H1 (cell line): ENCODE data around the gene RNF144A. TPM values are rescaled to one million over a fixed set of nuclear protein-coding genes. Genes with fewer than 3 reads are reported as not detected.

ENCODE experiments used
- CTCF ChIA-PET: fragments of 300-600 bp; sonication (Branson Sonifier 250); formaldehyde crosslinking; loops from one replicate; lab custom pipeline; 2021; ENCODE audit not compliant: partially characterized antibody; lab: Charles Lee
- POLR2A ChIA-PET: fragments of 300-600 bp; sonication (Branson Sonifier 250); formaldehyde crosslinking; loops from one replicate; lab custom pipeline; 2021; ENCODE audit warnings: inconsistent platforms; ENCODE audit not compliant: partially characterized antibody; lab: Charles Lee
- DNase-seq, 2 experiments: peaks; one replicate each; pipeline versions ENCODE4 v3.0.0 to v3.0.0-alpha.2; 2010 to 2022; ENCODE audit warnings: low spot score in 2 of 2, low read depth in 1 of 2, mixed read lengths in 1 of 2
- FAIRE-seq: peaks from 2 replicates; lab custom pipeline; 2011; peaks lifted over from hg19 to GRCh38; lab: Jason Lieb, UNC
- H2AFZ ChIP-seq: 2 replicates; pipeline ENCODE4 v1.8.1; 2012; ENCODE audit warnings: low read length, inconsistent platforms
- H2AK5ac ChIP-seq: 2 replicates; pipeline ENCODE4 v1.6.1; 2013; ENCODE audit warnings: low read depth, low read length
- H2BK120ac ChIP-seq: replicated peaks from 2 replicates; pipeline ENCODE3; 2013; ENCODE audit warnings: low read depth, low read length, inconsistent platforms
- H2BK12ac ChIP-seq: 2 replicates; pipeline ENCODE4 v1.6.1; 2013; ENCODE audit warnings: low read depth, low read length
- H2BK15ac ChIP-seq: 2 replicates; pipeline ENCODE4 v1.6.1; 2013; ENCODE audit warnings: low read length
- H2BK20ac ChIP-seq: 2 replicates; pipeline ENCODE4 v1.6.1; 2013; ENCODE audit warnings: low read length
- H2BK5ac ChIP-seq: 2 replicates; pipeline ENCODE4 v1.6.1; 2013; ENCODE audit warnings: low read depth, low read length
- H3K14ac ChIP-seq: 2 replicates; pipeline ENCODE4 v1.6.1; 2013; ENCODE audit warnings: inconsistent platforms; ENCODE audit not compliant: insufficient read length
- H3K18ac ChIP-seq: 2 replicates; pipeline ENCODE4 v1.6.1; 2013; ENCODE audit warnings: low read length; ENCODE audit errors: extremely low read depth
- H3K23ac ChIP-seq: 2 replicates; pipeline ENCODE4 v1.6.1; 2013; ENCODE audit warnings: inconsistent platforms; ENCODE audit not compliant: insufficient read length
- H3K23me2 ChIP-seq: 2 replicates; pipeline ENCODE4 v1.6.1; 2013; ENCODE audit warnings: low read depth, low read length
- H3K27ac ChIP-seq: 2 replicates; pipeline ENCODE4 v1.6.1; 2011; ENCODE audit warnings: low read depth, low read length, inconsistent platforms
- H3K27me3 ChIP-seq, 4 experiments: replicated peaks in 1 of 4; 1 replicate in 1 of 4; 2 replicates in 3 of 4; pipeline versions ENCODE4 v1.6.1 to v1.8.1; 2011 to 2013; ENCODE audit warnings: low read length in 3 of 4, mild to moderate bottlenecking in 3 of 4, inconsistent platforms in 2 of 4, mixed read lengths in 2 of 4, moderate library complexity in 1 of 4; ENCODE audit not compliant: control insufficient read depth in 3 of 4, insufficient read depth in 3 of 4; ENCODE audit errors: extremely low read depth in 1 of 4
- H3K36me3 ChIP-seq, 4 experiments: 2 replicates each; pipeline versions ENCODE4 v1.6.1 to v1.8.1; 2011 to 2013; ENCODE audit warnings: mild to moderate bottlenecking in 4 of 4, low read length in 3 of 4, moderate library complexity in 2 of 4, control low read depth in 1 of 4, inconsistent platforms in 1 of 4; ENCODE audit not compliant: insufficient read depth in 4 of 4, control insufficient read depth in 2 of 4
- H3K4ac ChIP-seq: replicated peaks from 2 replicates; pipeline ENCODE3; 2013; ENCODE audit warnings: low read length, low read depth, mixed read lengths, inconsistent platforms; ENCODE audit not compliant: insufficient read length
- H3K4me1 ChIP-seq, 4 experiments: replicated peaks in 1 of 4; 1 replicate in 1 of 4; 2 replicates in 3 of 4; pipeline versions ENCODE4 v1.6.1 to v1.8.1; 2011 to 2013; ENCODE audit warnings: low read length in 3 of 4, inconsistent platforms in 2 of 4, mixed read lengths in 1 of 4; ENCODE audit not compliant: insufficient read depth in 4 of 4, control insufficient read depth in 3 of 4
- H3K4me2 ChIP-seq, 2 experiments: 2 replicates each; pipeline versions ENCODE4 v1.6.1 to v1.8.1; 2011 to 2013; ENCODE audit warnings: low read depth in 2 of 2, low read length in 2 of 2, control low read depth in 1 of 2, inconsistent platforms in 1 of 2, mild to moderate bottlenecking in 1 of 2; ENCODE audit not compliant: insufficient read depth in 1 of 2
- H3K4me3 ChIP-seq, 4 experiments: fragments of 200-600, 300-600 bp in 1 of 4; sonication (generic), shearing (Covaris generic), sonication (Bioruptor Twin) in 1 of 4; 2 replicates each; pipeline versions ENCODE4 v1.5.1 to v1.8.1; 2011 to 2016; ENCODE audit warnings: low read length in 4 of 4, low read depth in 3 of 4, control low read depth in 2 of 4, inconsistent platforms in 2 of 4, mild to moderate bottlenecking in 2 of 4, mixed read lengths in 1 of 4, moderate library complexity in 1 of 4; ENCODE audit not compliant: insufficient read depth in 2 of 4; ENCODE audit errors: extremely low read depth in 1 of 4
- H3K56ac ChIP-seq: replicated peaks from 2 replicates; pipeline ENCODE3; 2013; ENCODE audit warnings: low read depth, mild to moderate bottlenecking, mixed read lengths, low read length, inconsistent platforms; ENCODE audit not compliant: insufficient read length
- H3K79me1 ChIP-seq: 2 replicates; pipeline ENCODE4 v1.6.1; 2013; ENCODE audit warnings: low read depth, low read length, control low read depth
- H3K79me2 ChIP-seq, 2 experiments: 2 replicates each; pipeline versions ENCODE4 v1.6.1 to v1.8.1; 2012 to 2013; ENCODE audit warnings: low read length in 2 of 2, mild to moderate bottlenecking in 2 of 2, inconsistent platforms in 1 of 2; ENCODE audit not compliant: insufficient read depth in 2 of 2, control insufficient read depth in 1 of 2
- H3K9ac ChIP-seq, 4 experiments: replicated peaks in 1 of 4; 1 replicate in 1 of 4; 2 replicates in 3 of 4; pipeline versions ENCODE4 v1.6.1 to v1.8.1; 2011 to 2013; ENCODE audit warnings: low read depth in 3 of 4, low read length in 3 of 4, control low read depth in 2 of 4, mild to moderate bottlenecking in 2 of 4, moderate library complexity in 2 of 4, inconsistent platforms in 1 of 4; ENCODE audit errors: extremely low read depth in 1 of 4
- H3K9me3 ChIP-seq, 2 experiments: 2 replicates each; pipeline versions ENCODE4 v1.6.1 to v1.8.1; 2012 to 2013; ENCODE audit warnings: mild to moderate bottlenecking in 2 of 2, moderate library complexity in 2 of 2, control low read depth in 1 of 2, inconsistent platforms in 1 of 2, low read depth in 1 of 2, low read length in 1 of 2, mixed read lengths in 1 of 2; ENCODE audit not compliant: insufficient read depth in 2 of 2
- H4K20me1 ChIP-seq, 2 experiments: replicated peaks in 1 of 2; 2 replicates each; pipeline versions ENCODE3 to v1.8.1; 2011 to 2013; ENCODE audit warnings: inconsistent platforms in 2 of 2, low read length in 2 of 2, mild to moderate bottlenecking in 1 of 2; ENCODE audit not compliant: insufficient read depth in 2 of 2, control insufficient read depth in 1 of 2
- H4K5ac ChIP-seq: 2 replicates; pipeline ENCODE4 v1.6.1; 2013; ENCODE audit warnings: low read length, low read depth, mixed read lengths, inconsistent platforms; ENCODE audit not compliant: insufficient read length
- H4K8ac ChIP-seq: 2 replicates; pipeline ENCODE4 v1.8.0; 2013; ENCODE audit warnings: mild to moderate bottlenecking, moderate library complexity, low read length, inconsistent platforms; ENCODE audit not compliant: insufficient read depth; ENCODE audit errors: extremely low read depth
- H4K91ac ChIP-seq: replicated peaks from 2 replicates; pipeline ENCODE3; 2013; ENCODE audit warnings: low read length, mixed read lengths, inconsistent platforms; ENCODE audit not compliant: insufficient read length
- BRCA1 ChIP-seq: IDR thresholded peaks from 2 replicates; pipeline ENCODE4 v1.6.1; 2012; ENCODE audit warnings: low read depth, low read length, improper control_type of control experiment
- CBX5 ChIP-seq: fragments of 300-800, 300-1000 bp; sonication (generic); IDR thresholded peaks from 2 replicates; pipeline ENCODE4 v1.7.1; 2016; ENCODE audit warnings: antibody characterized with exemption, low read length, low read depth
- CBX8 ChIP-seq: fragments of 300-800, 300-1000 bp; sonication (generic); IDR thresholded peaks from 2 replicates; pipeline ENCODE4 v1.7.1; 2016; ENCODE audit warnings: low read depth, low read length, borderline replicate concordance
- CEBPB ChIP-seq: IDR thresholded peaks from 2 replicates; pipeline ENCODE4 v1.6.1; 2012; ENCODE audit warnings: low read depth, low read length
- CREB1 ChIP-seq: IDR thresholded peaks from 2 replicates; pipeline ENCODE4 v1.6.1; 2012; ENCODE audit warnings: inconsistent platforms
- EZH2 ChIP-seq: fragments of 200-600 bp; sonication (generic); IDR thresholded peaks from 2 replicates; pipeline ENCODE4 v1.7.1; 2012; ENCODE audit warnings: low read depth, mild to moderate bottlenecking, moderate library complexity, low read length, inconsistent platforms; ENCODE audit not compliant: severe bottlenecking
- FOSL1 ChIP-seq: IDR thresholded peaks from 2 replicates; pipeline ENCODE4 v1.6.1; 2011; ENCODE audit warnings: mild to moderate bottlenecking, low read depth, low read length, moderate library complexity; ENCODE audit not compliant: insufficient read depth
- GABPA ChIP-seq: IDR thresholded peaks from 2 replicates; pipeline ENCODE4 v1.6.1; 2011; ENCODE audit warnings: mild to moderate bottlenecking, low read length, moderate library complexity, borderline replicate concordance; ENCODE audit not compliant: insufficient read depth
- KDM5A ChIP-seq: fragments of 200-600 bp; IDR thresholded peaks from 2 replicates; pipeline ENCODE4 v1.7.1; 2012; ENCODE audit warnings: mild to moderate bottlenecking, low read length, inconsistent platforms, mixed read lengths
- POU5F1 ChIP-seq: IDR thresholded peaks from 2 replicates; pipeline ENCODE4 v1.6.1; 2011; ENCODE audit warnings: low read depth, mild to moderate bottlenecking, low read length, moderate library complexity
- RFX5 ChIP-seq: IDR thresholded peaks from 2 replicates; pipeline ENCODE4 v1.6.1; 2011; ENCODE audit warnings: low read depth, low read length, improper control_type of control experiment, borderline replicate concordance
- SIN3A ChIP-seq, 2 experiments: IDR thresholded peaks in 1 of 2; conservative IDR thresholded peaks in 1 of 2; 2 replicates each; pipeline ENCODE4 v1.6.1; 2011 to 2012; ENCODE audit warnings: low read length in 2 of 2, improper control_type of control experiment in 1 of 2, low read depth in 1 of 2, mild to moderate bottlenecking in 1 of 2
- SP1 ChIP-seq: IDR thresholded peaks from 2 replicates; pipeline ENCODE4 v1.6.1; 2011; ENCODE audit warnings: low read depth, low read length
- SP2 ChIP-seq: IDR thresholded peaks from 2 replicates; pipeline ENCODE4 v1.6.1; 2012; ENCODE audit warnings: mild to moderate bottlenecking, low read length, inconsistent platforms
- TBP ChIP-seq: IDR thresholded peaks from 2 replicates; pipeline ENCODE4 v1.6.1; 2011; ENCODE audit warnings: low read depth, low read length, improper control_type of control experiment
- TCF12 ChIP-seq: IDR thresholded peaks from 2 replicates; pipeline ENCODE4 v1.6.1; 2011; ENCODE audit warnings: low read depth, mild to moderate bottlenecking, low read length
- WGBS, 2 experiments: shearing (Covaris generic) in 1 of 2; methylation state at CpG; one replicate each; pipeline versions ENCODE4 v1.1.6 to v1.1.7; 2013 to 2015; ENCODE audit warnings: low lambda C conversion rate in 2 of 2, mixed read lengths in 2 of 2, inconsistent platforms in 1 of 2, low coverage in 1 of 2, missing lambda C conversion rate in 1 of 2; ENCODE audit not compliant: insufficient replicate concordance in 2 of 2, insufficient coverage in 1 of 2, insufficient read length in 1 of 2; ENCODE audit errors: extremely low coverage in 1 of 2, missing lambda C conversion rate in 1 of 2; 5-methylcytosine and 5-hydroxymethylcytosine counted together
- polyA plus RNA-seq, 7 experiments: library from polyadenylated mRNA; depleted of rRNA in 3 of 7; stranded (reverse) in 5 of 7; unstranded in 2 of 7; fragments of >200 nt in 5 of 7; fragments of 200-250 nt in 2 of 7; gene quantifications; 1 replicate in 5 of 7; 2 replicates in 1 of 7; 4 replicates in 1 of 7; pipeline versions ENCODE4 v1.2.1 to v1.2.3, GENCODE V29; 2011 to 2013; ENCODE audit warnings: missing spikeins in 2 of 7, mixed read lengths in 2 of 7
- total RNA-seq: library from RNA; stranded (reverse); fragmentation: NEBNext Ultra II Directional; extraction: Animal tissue kit (Norgen Biotek cat#: 25700); gene quantifications from 2 replicates; pipeline ENCODE4 v1.2.1, GENCODE V29; 2021

The RNF144A gene
- total and polyA plus RNA-seq, 2 of the 8 experiments (the other 6 are each of a cell fraction or from before 2014, with no cell fraction given), result 14.0 to 15.0 TPM

GRCh38 chr2:6967301-6967700 lies 50.1 kb downstream of the RNF144A start:
- Histone ChIP-seq H2BK12ac (no peak overlapping the region), H4K20me1 (peaks cover 0 to 1% of the 10 kb centered on the region in 2 experiments), H3K23me2 (no peaks in the 10 kb centered on the region), H3K18ac (no peak overlapping the region), H3K79me1 (no peaks in the 10 kb centered on the region), H3K14ac (no peak overlapping the region), H4K91ac (no peak overlapping the region), H2BK5ac (no peak overlapping the region), H3K4me1 (no peaks in the 10 kb centered on the region; a peak in 1 of 7 replicates), H3K27ac (no peak overlapping the region), H3K36me3 (no peaks in the 10 kb centered on the region), H3K4me3 (no peak overlapping the region), H3K4me2 (no peak overlapping the region), H3K56ac (no peak overlapping the region), H2BK20ac (no peak overlapping the region), H3K4ac (no peak overlapping the region), H3K79me2 (no peaks in the 10 kb centered on the region), H2AK5ac (no peak overlapping the region), H3K27me3 (no peaks in the 10 kb centered on the region), H3K9me3 (no peaks in the 10 kb centered on the region), H2BK120ac (no peak overlapping the region), H4K8ac (no peak overlapping the region), H2AFZ (no peak overlapping the region), H3K9ac (no peak overlapping the region), H3K23ac (no peak overlapping the region), H2BK15ac (no peak overlapping the region), H4K5ac (no peak overlapping the region)
- FAIRE-seq (no peak), DNase-seq (no peak)
- CTCF ChIA-PET, result interaction anchor here (1.0 to 3.4 kb wide), 5 partner anchors 10 to 50 kb away, joined by 3 to 8 read pairs (median 4); partner anchors contain the start of gene RNF144A
- WGBS, 2 experiments, result 77% methylated on average over 6 of the region's 7 CpGs; no CpG with 5 or more reads in 1 of the 2 experiments
- POLR2A ChIA-PET, result no interaction called here
- TF ChIP-seq RFX5, result no peak
- TF ChIP-seq BRCA1, result no peak
- TF ChIP-seq TCF12, result no peak
- no peak for TF ChIP-seq CBX8
- TF ChIP-seq FOSL1, result no peak
- no peak for TF ChIP-seq TBP
- TF ChIP-seq EZH2, result no peak
- TF ChIP-seq KDM5A, result no peak
- no peak for TF ChIP-seq CBX5
- TF ChIP-seq POU5F1, result no peak
- no peak for TF ChIP-seq SIN3A (conservative IDR thresholded peaks at IDR 0.05 in 1 of 2, IDR thresholded peaks at IDR 0.05 in 1 of 2; ENCODE audit: low read depth in 1 of 2, low read length in 2 of 2)
- no peak for TF ChIP-seq SP1
- no peak for TF ChIP-seq CEBPB
- TF ChIP-seq GABPA, result no peak
- no peak for TF ChIP-seq SP2
- no peak for TF ChIP-seq CREB1
